Measurements from ENCODE around the gene ENPP3. TPM values are rescaled to one million over a fixed set of nuclear protein-coding genes. Genes with fewer than 3 reads are reported as not detected.

ENPP3 gene
- total and polyA plus RNA-seq, 10 of the 15 experiments (the other 5 are each of a cell fraction or from before 2014, with no cell fraction given) = 0.01 TPM; not detected in 9

- intact Hi-C loops (cut with micrococcal nuclease; ENCODE audit: unreplicated experiment) = no loop called here
- TF ChIP-seq BHLHE40 (IDR thresholded peaks at IDR 0.05; ENCODE audit: borderline replicate concordance in 1 of 2, low read depth in 2 of 2, low read length in 1 of 2) (no peak), JUNB (IDR thresholded peaks at IDR 0.05) (no peak)
Observed at GRCh38 chr6:131787079-131787478, 150.0 kb downstream of the ENPP3 start.

GRCh38 chr6:131787766-131788712 lies 150.9 kb downstream of the ENPP3 start:
- intact Hi-C loops (cut with micrococcal nuclease; ENCODE audit: unreplicated experiment) = no loop called here
- DNase-seq (ENCODE audit: low read depth, low spot score) = no peak
- no peak for FAIRE-seq
- Histone ChIP-seq H3K27me3 (replicated peaks in 1 of 2; ENCODE audit: control insufficient read depth in 2 of 2, insufficient read depth in 2 of 2, low read length in 1 of 2) (no peaks in the 10 kb centered on the region; a peak in 1 of 4 replicates), H3K36me3 (ENCODE audit: control insufficient read depth in 2 of 2, insufficient read depth in 2 of 2, low read length in 1 of 2) (no peaks in the 10 kb centered on the region), H3K79me2 (ENCODE audit: control insufficient read depth, insufficient read depth, low read length) (no peaks in the 10 kb centered on the region), H3K4me1 (ENCODE audit: control insufficient read depth, insufficient read depth, low read length) (no peaks in the 10 kb centered on the region), H3K9me3 (replicated peaks; ENCODE audit: control insufficient read depth, insufficient read depth, low read length) (no peaks in the 10 kb centered on the region), H2AFZ (ENCODE audit: control insufficient read depth, low read depth, low read length) (no peak overlapping the region), H3K4me2 (ENCODE audit: control insufficient read depth, insufficient read depth) (no peak overlapping the region), H3K27ac (ENCODE audit: control insufficient read depth, insufficient read depth) (no peak overlapping the region), H4K20me1 (ENCODE audit: control insufficient read depth, insufficient read depth) (no peaks in the 10 kb centered on the region), H3K4me3 (no peak overlapping the region), H3K9ac (ENCODE audit: control insufficient read depth, insufficient read depth, low read length) (no peak overlapping the region)
- in situ Hi-C loops (cut with MboI) = no loop called here
- RAD21 ChIA-PET (ENCODE audit: unreplicated experiment) = no interaction called here
- WGBS (ENCODE audit: insufficient coverage, insufficient replicate concordance, low lambda C conversion rate, missing lambda C conversion rate) = 33% methylated on average over 8 of the region's 8 CpGs
- no peak for ATAC-seq
- CTCF ChIA-PET = no interaction called here
- BruUV-seq (replicated peaks) = no TSS peak
- SMC1A ChIA-PET (ENCODE audit: uncharacterized antibody, unreplicated experiment) = no interaction called here
- POLR2A ChIA-PET = no interaction called here
- TF ChIP-seq FOXK2 (IDR thresholded peaks at IDR 0.05) (no peak), MTA3 (IDR thresholded peaks at IDR 0.05; ENCODE audit: borderline replicate concordance, low read length) (no peak), CEBPZ (IDR thresholded peaks at IDR 0.05; ENCODE audit: low read depth, low read length) (no peak), SIN3A (IDR thresholded peaks at IDR 0.05; ENCODE audit: low read depth, low read length) (no peak), ELK1 (IDR thresholded peaks at IDR 0.05; ENCODE audit: low read depth, low read length) (no peak), SMAD5 (IDR thresholded peaks at IDR 0.05; ENCODE audit: low read depth) (no peak), NR2C2 (IDR thresholded peaks at IDR 0.05; ENCODE audit: borderline replicate concordance, control insufficient read depth, insufficient read length, low read depth) (no peak), IRF5 (IDR thresholded peaks at IDR 0.05; ENCODE audit: borderline replicate concordance) (no peak), KLF5 (IDR thresholded peaks at IDR 0.05; ENCODE audit: partially characterized antibody) (no peak)

More at GRCh38 chr6:131787079-131787478, 150.0 kb downstream of the ENPP3 start:
- ChIA-PET CTCF (no interaction called here), SMC1A (ENCODE audit: uncharacterized antibody, unreplicated experiment) (no interaction called here), RAD21 (ENCODE audit: unreplicated experiment) (no interaction called here), POLR2A (no interaction called here)
- BruUV-seq (replicated peaks) = no TSS peak
- Histone ChIP-seq H4K20me1 (ENCODE audit: control insufficient read depth, insufficient read depth) (no peaks in the 10 kb centered on the region), H3K27me3 (replicated peaks in 1 of 2; ENCODE audit: control insufficient read depth in 2 of 2, insufficient read depth in 2 of 2, low read length in 1 of 2) (no peaks in the 10 kb centered on the region; a peak in 1 of 4 replicates), H3K4me1 (ENCODE audit: control insufficient read depth, insufficient read depth, low read length) (no peaks in the 10 kb centered on the region), H3K9me3 (replicated peaks; ENCODE audit: control insufficient read depth, insufficient read depth, low read length) (no peaks in the 10 kb centered on the region), H3K4me3 (no peak overlapping the region), H3K79me2 (ENCODE audit: control insufficient read depth, insufficient read depth, low read length) (no peaks in the 10 kb centered on the region), H3K9ac (ENCODE audit: control insufficient read depth, insufficient read depth, low read length) (no peak overlapping the region), H3K4me2 (ENCODE audit: control insufficient read depth, insufficient read depth) (no peak overlapping the region), H3K36me3 (ENCODE audit: control insufficient read depth in 2 of 2, insufficient read depth in 2 of 2, low read length in 1 of 2) (no peaks in the 10 kb centered on the region), H3K27ac (ENCODE audit: control insufficient read depth, insufficient read depth) (no peak overlapping the region), H2AFZ (ENCODE audit: control insufficient read depth, low read depth, low read length) (no peak overlapping the region)
- in situ Hi-C loops (cut with MboI) = no loop called here
- ATAC-seq = no peak
- DNase-seq (ENCODE audit: low read depth, low spot score) = no peak
- FAIRE-seq = no peak

All from GM12878 (cell line).